Endothelial cell of umbilical vein (primary cell): ENCODE results near the gene PPP2R5A. TPM values are rescaled to one million over a fixed set of nuclear protein-coding genes. Genes with fewer than 3 reads are reported as not detected.

Experiments used
- BruUV-seq: library from RNA; stranded (reverse); fragments of 400-500 nt; replicated peaks from 2 replicates; lab custom pipeline; 2021; lab: Mats Ljungman, UMichigan
- CTCF ChIA-PET: fragments of 300-600, 350-600 bp; sonication (Branson Sonifier 250); formaldehyde crosslinking; loops from one replicate; lab custom pipeline; 2021; ENCODE audit warnings: antibody characterized with exemption, inconsistent platforms; lab: Charles Lee
- POLR2A ChIA-PET: fragments of 300-600, 350-600 bp; sonication (Branson Sonifier 250); formaldehyde crosslinking; loops from one replicate; lab custom pipeline; 2021; ENCODE audit warnings: antibody characterized with exemption, inconsistent platforms; lab: Charles Lee
- DNase-seq: peaks from one replicate; pipeline ENCODE4 v3.0.0-alpha.2; 2011; ENCODE audit warnings: low read depth, low spot score
- FAIRE-seq: peaks from 2 replicates; lab custom pipeline; 2011; peaks lifted over from hg19 to GRCh38; lab: Jason Lieb, UNC
- H2AFZ ChIP-seq: 2 replicates; pipeline ENCODE4 v1.6.0; 2012; ENCODE audit warnings: low read depth, low read length, control low read depth, inconsistent platforms
- H3K27ac ChIP-seq: 2 replicates; pipeline ENCODE4 v1.5.1; 2011; ENCODE audit warnings: low read depth, mild to moderate bottlenecking, control low read depth, low read length, moderate library complexity; ENCODE audit not compliant: insufficient read depth
- H3K27me3 ChIP-seq, 2 experiments: 2 replicates each; pipeline versions ENCODE4 v1.6.0 to v1.6.1; 2011; ENCODE audit warnings: low read length in 2 of 2, mixed read lengths in 1 of 2; ENCODE audit not compliant: control insufficient read depth in 2 of 2, insufficient read depth in 2 of 2
- H3K36me3 ChIP-seq, 2 experiments: 2 replicates in 1 of 2; 3 replicates in 1 of 2; pipeline ENCODE4 v1.5.1; 2011; ENCODE audit warnings: low read length in 2 of 2, mild to moderate bottlenecking in 1 of 2, moderate library complexity in 1 of 2; ENCODE audit not compliant: control insufficient read depth in 2 of 2, insufficient read depth in 2 of 2; ENCODE audit errors: extremely low read depth in 1 of 2
- H3K4me1 ChIP-seq: 3 replicates; pipeline ENCODE4 v1.5.1; 2011; ENCODE audit warnings: mild to moderate bottlenecking, low read length; ENCODE audit not compliant: control insufficient read depth, insufficient read depth; ENCODE audit errors: extremely low read depth
- H3K4me2 ChIP-seq: 2 replicates; pipeline ENCODE4 v1.6.1; 2011; ENCODE audit warnings: low read length, control low read depth, mixed read lengths; ENCODE audit not compliant: insufficient read depth
- H3K4me3 ChIP-seq, 3 experiments: fragments of 200-600 bp in 1 of 3; sonication (generic), shearing (Covaris generic) in 1 of 3; replicated peaks in 1 of 3; 2 replicates each; pipeline ENCODE4 v1.5.1; 2011 to 2016; ENCODE audit warnings: control low read depth in 3 of 3, low read length in 3 of 3, mild to moderate bottlenecking in 2 of 3, inconsistent platforms in 1 of 3, low read depth in 1 of 3, moderate library complexity in 1 of 3; ENCODE audit not compliant: insufficient read depth in 1 of 3
- H3K79me2 ChIP-seq: 2 replicates; pipeline ENCODE4 v1.6.0; 2012; ENCODE audit warnings: low read length, inconsistent platforms; ENCODE audit not compliant: control insufficient read depth, insufficient read depth
- H3K9ac ChIP-seq: replicated peaks from 2 replicates; pipeline ENCODE3; 2011; ENCODE audit warnings: low read length, control low read depth; ENCODE audit not compliant: insufficient read depth; ENCODE audit errors: extremely low read depth
- H3K9me1 ChIP-seq: replicated peaks from 3 replicates; pipeline ENCODE4 v1.6.0; 2011; ENCODE audit warnings: mild to moderate bottlenecking, low read length; ENCODE audit not compliant: control insufficient read depth, insufficient read depth; ENCODE audit errors: extremely low read depth
- H3K9me3 ChIP-seq: replicated peaks from 2 replicates; pipeline ENCODE4 v1.5.1; 2012; ENCODE audit warnings: low read length, inconsistent platforms; ENCODE audit not compliant: control insufficient read depth, insufficient read depth
- H4K20me1 ChIP-seq: replicated peaks from 2 replicates; pipeline ENCODE3; 2011; ENCODE audit warnings: mild to moderate bottlenecking, low read length; ENCODE audit not compliant: control insufficient read depth, insufficient read depth; ENCODE audit errors: extremely low read depth
- EZH2 ChIP-seq: IDR thresholded peaks from 2 replicates; pipeline ENCODE4 v1.6.1; 2012; ENCODE audit warnings: borderline replicate concordance, low read depth, mild to moderate bottlenecking, moderate library complexity, low read length, inconsistent platforms; ENCODE audit not compliant: severe bottlenecking
- FOS ChIP-seq: IDR thresholded peaks from 2 replicates; pipeline ENCODE4 v1.6.1; 2011; ENCODE audit warnings: mild to moderate bottlenecking, low read length, moderate library complexity, borderline replicate concordance; ENCODE audit not compliant: insufficient read depth
- dilution Hi-C: fragments of 300-500 bp; cut with MboI; formaldehyde crosslinking; loops from one replicate; pipeline ENCODE4 v1.15.0; 2019; ENCODE audit warnings: low sequenced_read_pairs; ENCODE audit not compliant: extremely low pct_ligation_motif_present
- intact Hi-C: fragments of 100-400 bp; cut with micrococcal nuclease; formaldehyde crosslinking; loops from one replicate; pipeline ENCODE4 v1.10.0; 2022
- polyA plus RNA-seq, 4 experiments: library from polyadenylated mRNA; depleted of rRNA in 3 of 4; stranded (reverse) in 3 of 4; unstranded in 1 of 4; fragments of >200 nt; gene quantifications; 2 replicates each; pipeline versions ENCODE4 v1.2.1 to v1.2.3, GENCODE V29; 2011 to 2012; ENCODE audit warnings: missing spikeins in 1 of 4
- total RNA-seq: library from RNA; stranded (reverse); gene quantifications from 2 replicates; pipeline ENCODE4 v1.2.3, GENCODE V29; 2021

Gene PPP2R5A
- total and polyA plus RNA-seq, 2 donors (not counting 3 experiments of a cell fraction or from before 2014, with no cell fraction given), result 11.9 to 34.5 TPM

DNA sequence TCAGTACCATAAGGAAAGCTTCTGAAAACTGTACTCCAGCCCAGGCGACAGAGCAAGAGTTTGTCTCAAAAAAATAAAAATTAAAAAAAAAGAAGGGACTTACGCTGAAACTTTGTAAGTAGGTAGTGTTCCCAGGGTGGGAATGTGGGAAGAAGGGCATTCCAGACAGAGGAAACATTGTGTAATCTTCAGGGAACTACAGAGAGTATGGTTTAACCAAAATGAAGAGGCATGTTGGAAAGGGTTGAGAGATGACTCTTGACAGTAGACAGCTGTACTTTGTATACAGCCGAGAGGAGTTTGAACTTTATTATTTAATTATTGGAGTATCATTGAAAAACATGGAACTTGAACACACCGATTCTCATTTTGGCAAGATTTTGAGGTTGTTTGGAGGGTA is 43.0 kb downstream of the PPP2R5A start:
- CTCF ChIA-PET, result interaction anchor here (1.1 to 1.3 kb wide), 2 partner anchors 12 to 257 kb away, joined by 4 to 5 read pairs; no protein-coding TSS in a partner anchor
- no peak for TF ChIP-seq EZH2
- no peak overlapping the region for H3K4me3 ChIP-seq
- BruUV-seq, result no TSS peak
- H3K27me3 ChIP-seq, result no peaks in the 10 kb centered on the region
- no peaks in the 10 kb centered on the region for H3K9me3 ChIP-seq
- no peaks in the 10 kb centered on the region for H3K36me3 ChIP-seq
- no peak for DNase-seq
- intact Hi-C loops, result no loop called here
- no peak for FAIRE-seq
- no peaks in the 10 kb centered on the region for H3K9me1 ChIP-seq
- POLR2A ChIA-PET, result no interaction called here
- no peak overlapping the region for H3K27ac ChIP-seq
- peaks cover 4% of the 10 kb centered on the region for H3K79me2 ChIP-seq
- H3K4me1 ChIP-seq, result no peaks in the 10 kb centered on the region
- H2AFZ ChIP-seq, result no peak overlapping the region
- dilution Hi-C loops, result no loop called here
- no peaks in the 10 kb centered on the region for H4K20me1 ChIP-seq
- H3K9ac ChIP-seq, result no peak overlapping the region
- no peak overlapping the region for H3K4me2 ChIP-seq

DNA sequence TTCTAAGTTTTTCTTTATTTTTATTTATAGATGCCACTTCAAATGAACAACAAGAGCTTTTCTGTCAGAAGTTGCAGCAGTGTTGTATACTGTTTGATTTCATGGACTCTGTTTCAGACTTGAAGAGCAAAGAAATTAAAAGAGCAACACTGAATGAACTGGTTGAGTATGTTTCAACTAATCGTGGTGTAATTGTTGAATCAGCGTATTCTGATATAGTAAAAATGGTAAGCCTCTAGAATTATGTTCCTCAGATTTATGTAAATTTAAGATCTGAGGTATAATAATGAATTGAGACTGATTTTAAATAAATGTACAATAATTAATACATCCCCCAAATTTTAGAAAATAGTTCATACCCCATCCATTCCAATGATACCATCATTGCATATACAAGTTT is 43.9 kb downstream of the PPP2R5A start:
- no peaks in the 10 kb centered on the region for H4K20me1 ChIP-seq
- H3K4me2 ChIP-seq, result no peak overlapping the region
- ChIA-PET CTCF (interaction anchor here (1.1 to 1.3 kb wide), 2 partner anchors 13 to 258 kb away, joined by 4 to 5 read pairs; no protein-coding TSS in a partner anchor), POLR2A (no interaction called here)
- TF ChIP-seq FOS, result no peak
- BruUV-seq, result no TSS peak
- H3K4me1 ChIP-seq, result no peaks in the 10 kb centered on the region
- H3K9me1 ChIP-seq, result no peaks in the 10 kb centered on the region
- no peak overlapping the region for H3K4me3 ChIP-seq
- H2AFZ ChIP-seq, result no peak overlapping the region
- no peaks in the 10 kb centered on the region for H3K36me3 ChIP-seq
- H3K79me2 ChIP-seq, result peaks cover 2% of the 10 kb centered on the region
- intact Hi-C loops, result no loop called here
- H3K27ac ChIP-seq, result no peak overlapping the region
- dilution Hi-C loops, result no loop called here
- no peaks in the 10 kb centered on the region for H3K27me3 ChIP-seq
- no peak overlapping the region for H3K9ac ChIP-seq
- no peaks in the 10 kb centered on the region for H3K9me3 ChIP-seq
- DNase-seq (no peak), FAIRE-seq (no peak)
